GM12872 (cell line): Measurements from ENCODE around the gene CACUL1.

ENCODE experiments used
- TF ChIP-seq, protein P1 (sequence below): IDR thresholded peaks from 3 replicates; pipeline ENCODE4 v1.5.1; 2011; ENCODE audit warnings: low read depth, mild to moderate bottlenecking, low read length, moderate library complexity; ENCODE audit not compliant: insufficient read depth

CACUL1 gene

DNA sequence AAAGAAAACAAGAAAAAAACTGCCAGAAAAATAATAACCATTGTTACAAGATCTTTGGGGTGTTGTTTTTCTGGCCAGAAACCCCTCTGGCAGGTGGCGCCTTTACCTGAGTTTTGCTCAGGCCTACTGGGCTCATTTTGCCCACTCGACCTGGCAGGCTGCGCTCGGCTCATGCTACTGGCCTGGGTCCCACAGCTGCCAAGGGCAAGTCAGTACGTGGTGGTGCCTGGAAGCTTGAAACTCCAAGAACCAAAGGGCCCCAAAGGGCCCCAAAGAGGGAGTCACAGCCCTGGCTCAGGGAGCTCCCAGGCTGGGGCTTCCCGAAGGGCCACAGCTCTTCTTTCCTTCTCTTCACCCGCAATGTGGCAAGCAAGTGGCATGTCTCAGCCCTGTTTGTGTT is 42.7 kb downstream of the CACUL1 start:
- TF ChIP-seq, protein P1, sequence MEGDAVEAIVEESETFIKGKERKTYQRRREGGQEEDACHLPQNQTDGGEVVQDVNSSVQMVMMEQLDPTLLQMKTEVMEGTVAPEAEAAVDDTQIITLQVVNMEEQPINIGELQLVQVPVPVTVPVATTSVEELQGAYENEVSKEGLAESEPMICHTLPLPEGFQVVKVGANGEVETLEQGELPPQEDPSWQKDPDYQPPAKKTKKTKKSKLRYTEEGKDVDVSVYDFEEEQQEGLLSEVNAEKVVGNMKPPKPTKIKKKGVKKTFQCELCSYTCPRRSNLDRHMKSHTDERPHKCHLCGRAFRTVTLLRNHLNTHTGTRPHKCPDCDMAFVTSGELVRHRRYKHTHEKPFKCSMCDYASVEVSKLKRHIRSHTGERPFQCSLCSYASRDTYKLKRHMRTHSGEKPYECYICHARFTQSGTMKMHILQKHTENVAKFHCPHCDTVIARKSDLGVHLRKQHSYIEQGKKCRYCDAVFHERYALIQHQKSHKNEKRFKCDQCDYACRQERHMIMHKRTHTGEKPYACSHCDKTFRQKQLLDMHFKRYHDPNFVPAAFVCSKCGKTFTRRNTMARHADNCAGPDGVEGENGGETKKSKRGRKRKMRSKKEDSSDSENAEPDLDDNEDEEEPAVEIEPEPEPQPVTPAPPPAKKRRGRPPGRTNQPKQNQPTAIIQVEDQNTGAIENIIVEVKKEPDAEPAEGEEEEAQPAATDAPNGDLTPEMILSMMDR, result no peak

DNA sequence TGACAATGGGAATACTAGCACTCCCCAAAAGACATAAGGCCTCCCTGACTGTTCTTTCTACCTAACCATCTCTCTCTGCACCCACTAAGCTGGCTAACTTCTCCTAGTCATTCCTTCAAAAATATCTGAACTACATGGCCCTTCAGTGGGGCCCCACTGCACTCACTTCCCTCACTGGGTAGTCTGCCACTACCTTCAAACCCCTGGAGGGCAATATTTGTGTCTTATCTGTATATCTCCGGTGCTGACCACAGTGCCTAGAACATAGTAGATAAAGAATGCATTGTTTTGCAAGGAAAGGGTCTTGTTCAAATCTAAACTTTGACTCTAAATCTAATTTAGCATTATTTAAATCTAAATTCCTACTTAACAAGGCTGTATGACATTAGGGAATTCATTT is 44.3 kb downstream of the CACUL1 start:
- TF ChIP-seq, protein P1, result no peak

DNA sequence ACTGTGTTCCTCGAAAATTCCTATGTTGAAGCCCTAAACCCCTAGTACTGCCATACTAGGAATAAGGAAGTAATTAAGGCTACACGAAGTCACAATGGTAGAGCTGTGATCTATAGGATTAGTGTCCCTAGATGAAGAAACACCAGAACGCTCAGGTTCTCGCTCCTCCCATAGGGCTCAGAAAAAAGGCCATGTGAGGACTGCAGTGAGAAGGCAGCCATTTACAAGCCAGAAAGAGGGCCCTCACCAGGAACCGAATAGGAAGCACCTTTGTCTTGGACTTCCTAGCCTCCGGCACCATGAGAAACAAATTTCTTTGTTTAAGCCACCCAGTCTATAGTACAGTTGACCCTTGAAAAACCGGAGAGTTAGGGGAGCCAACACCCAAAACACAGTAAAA is 46.2 kb downstream of the CACUL1 start:
- TF ChIP-seq, protein P1, result no peak

DNA sequence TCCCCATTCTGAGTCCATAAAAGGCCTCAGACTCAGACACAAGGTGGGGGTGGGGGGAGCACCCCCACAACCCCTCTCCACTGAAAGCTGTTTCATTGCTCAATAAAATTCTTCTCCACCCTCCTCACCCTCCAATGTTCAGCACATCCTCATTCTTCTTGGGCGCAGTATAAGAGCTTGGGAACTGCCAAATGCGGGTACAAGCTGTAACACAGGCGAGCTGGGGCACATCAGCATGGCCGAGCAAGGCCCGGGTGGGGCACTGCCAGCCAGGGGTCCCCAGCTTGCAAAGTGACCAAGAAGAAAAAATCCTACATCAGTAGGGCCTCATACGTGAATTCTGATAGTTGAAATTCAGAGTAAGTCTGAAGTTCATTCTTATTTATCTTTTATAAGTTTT is 50.1 kb downstream of the CACUL1 start:
- TF ChIP-seq, protein P1, result no peak

DNA sequence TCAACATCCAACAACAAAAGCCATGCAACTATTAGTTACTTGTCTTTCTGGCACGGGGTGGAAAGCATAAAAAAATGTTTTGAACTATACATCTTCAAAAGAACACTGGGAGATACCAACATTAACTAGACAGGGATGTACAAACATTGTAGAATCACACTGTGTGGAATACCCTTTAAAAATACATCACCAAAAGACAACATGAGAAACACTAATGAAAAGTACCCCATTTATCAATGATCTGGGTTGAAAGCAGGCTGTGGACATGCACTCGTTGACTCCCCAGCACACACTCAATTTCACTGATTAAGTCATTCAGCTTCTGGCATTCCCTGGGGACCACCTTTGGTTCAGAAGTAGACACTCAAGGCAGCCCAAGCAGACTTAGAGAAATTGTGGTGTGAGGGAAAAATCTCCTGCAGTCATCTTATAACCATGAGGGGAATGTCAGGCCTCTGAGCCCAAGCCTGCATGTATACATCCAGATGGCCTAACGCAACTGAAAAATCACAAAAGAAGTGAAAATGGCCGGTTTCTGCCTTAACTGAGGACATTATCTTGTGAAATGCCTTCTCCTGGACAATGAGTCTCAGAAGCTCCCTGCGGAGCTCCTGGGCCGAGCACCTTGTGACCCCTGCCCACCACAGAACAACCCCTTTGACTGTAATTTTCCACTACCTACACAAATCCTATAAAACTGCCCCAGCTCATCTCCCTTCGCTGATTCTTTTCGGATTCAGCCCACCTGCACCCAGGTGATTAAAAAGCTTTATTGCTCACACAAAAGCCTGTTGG is 53.0 kb downstream of the CACUL1 start:
- TF ChIP-seq, protein P1, result no peak

DNA sequence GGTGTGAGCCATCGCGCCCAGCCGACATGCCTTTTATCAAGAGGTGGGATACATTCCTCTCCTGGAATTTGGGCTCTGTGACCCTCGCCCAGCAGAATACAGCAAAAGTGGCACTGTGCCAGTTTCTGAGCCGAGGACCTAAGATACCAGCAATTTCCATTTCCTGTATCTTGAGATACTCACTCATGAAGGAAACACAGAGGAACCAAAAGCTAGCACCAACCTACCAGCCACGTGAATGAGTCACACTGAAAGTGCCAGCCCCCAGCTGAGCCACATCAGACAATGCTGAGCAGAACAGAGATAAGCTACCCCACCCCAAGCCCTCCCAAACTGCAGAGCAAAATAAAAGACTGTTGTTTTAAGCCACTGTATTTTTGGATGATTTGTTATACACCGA is 56.3 kb downstream of the CACUL1 start:
- TF ChIP-seq, protein P1, result no peak

DNA sequence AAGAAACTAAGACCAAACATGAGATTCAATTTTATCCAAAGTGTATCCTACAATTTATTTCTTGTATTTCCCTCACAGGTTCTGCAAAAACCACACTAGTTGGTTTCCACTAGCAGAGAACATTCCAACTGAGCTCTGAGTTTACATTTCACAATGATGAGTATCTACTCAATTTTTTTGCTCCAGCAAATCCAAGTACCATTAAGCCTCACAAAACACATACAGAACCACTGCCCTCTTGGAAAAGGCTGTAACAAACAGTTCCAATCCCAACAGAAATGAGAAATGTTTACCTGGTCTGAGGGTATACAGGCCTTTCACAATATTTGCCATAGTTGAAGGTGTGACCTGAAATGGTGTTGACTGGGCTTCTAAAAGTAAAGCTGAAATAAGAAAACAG is 59.9 kb downstream of the CACUL1 start:
- TF ChIP-seq, protein P1, result no peak

DNA sequence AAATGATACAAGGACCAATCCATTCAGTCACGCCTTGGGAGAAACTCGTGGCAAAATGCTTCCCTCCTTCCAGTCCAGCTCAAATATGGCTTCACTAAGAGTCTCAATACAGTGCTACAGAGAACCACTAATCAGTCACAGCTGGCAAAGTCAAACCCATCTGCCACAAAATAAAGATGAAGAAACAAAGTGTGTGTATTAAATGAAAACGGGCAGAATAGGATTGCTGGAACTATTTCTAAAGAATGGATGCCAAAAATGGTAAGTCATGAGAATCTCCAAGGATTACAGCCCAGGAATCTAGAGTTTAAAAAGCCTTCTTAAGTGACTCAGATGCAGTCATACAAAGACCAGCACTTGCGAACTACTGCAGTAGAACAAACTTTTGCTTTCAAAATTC is 61.9 kb downstream of the CACUL1 start:
- TF ChIP-seq, protein P1, result no peak
